ENCODE results near the gene EML6.

EML6 gene

GRCh38 chr2:54760310-54760709, 36.8 kb downstream of the EML6 start:
- DNase-seq, result no peak

GRCh38 chr2:54763636-54764291, 40.3 kb downstream of the EML6 start:
- peak in 1 of 2 experiments; percentile 7 for DNase-seq

GRCh38 chr2:54767921-54768320, 44.5 kb downstream of the EML6 start:
- no peak for DNase-seq

GRCh38 chr2:54768772-54769428, 45.4 kb downstream of the EML6 start:
- DNase-seq, result no peak

GRCh38 chr2:54770211-54770610, 46.7 kb downstream of the EML6 start:
- DNase-seq, result no peak

- no peak for DNase-seq
These were observed 47.2 kb downstream of the EML6 start for GRCh38 chr2:54770676-54771075.

- no peak for DNase-seq
These were observed 47.9 kb downstream of the EML6 start for GRCh38 chr2:54771166-54771885.

GRCh38 chr2:54772110-54772509, 48.6 kb downstream of the EML6 start:
- DNase-seq, result no peak

- DNase-seq, result no peak
These were observed 49.1 kb downstream of the EML6 start for GRCh38 chr2:54772531-54772930.

- DNase-seq, result no peak
These were observed 49.8 kb downstream of the EML6 start for GRCh38 chr2:54773233-54773632.

GRCh38 chr2:54773838-54774237, 50.4 kb downstream of the EML6 start:
- DNase-seq, result no peak

- no peak for DNase-seq
These were observed 52.2 kb downstream of the EML6 start for GRCh38 chr2:54775710-54776109.

GRCh38 chr2:54776494-54776893, 53.0 kb downstream of the EML6 start:
- no peak for DNase-seq

- DNase-seq, result no peak
These were observed 59.9 kb downstream of the EML6 start for GRCh38 chr2:54783349-54783748.

GRCh38 chr2:54787270-54787669, 63.8 kb downstream of the EML6 start:
- no peak for DNase-seq

GRCh38 chr2:54787755-54788366, 64.4 kb downstream of the EML6 start:
- no peak for DNase-seq

- DNase-seq, result no peak
These were observed 66.4 kb downstream of the EML6 start for GRCh38 chr2:54789878-54790277.

GRCh38 chr2:54791831-54792230, 68.4 kb downstream of the EML6 start:
- no peak for DNase-seq

- DNase-seq, result no peak
These were observed 73.8 kb downstream of the EML6 start for GRCh38 chr2:54797307-54797706.

GRCh38 chr2:54801352-54801751, 77.9 kb downstream of the EML6 start:
- DNase-seq, result peak; percentile 28 to 32

- no peak for DNase-seq
These were observed 80.6 kb downstream of the EML6 start for GRCh38 chr2:54803783-54804751.

GRCh38 chr2:54805255-54805654, 81.8 kb downstream of the EML6 start:
- DNase-seq, result no peak
